Measurements from ENCODE around the gene IFIT1B.

Gene IFIT1B

DNA sequence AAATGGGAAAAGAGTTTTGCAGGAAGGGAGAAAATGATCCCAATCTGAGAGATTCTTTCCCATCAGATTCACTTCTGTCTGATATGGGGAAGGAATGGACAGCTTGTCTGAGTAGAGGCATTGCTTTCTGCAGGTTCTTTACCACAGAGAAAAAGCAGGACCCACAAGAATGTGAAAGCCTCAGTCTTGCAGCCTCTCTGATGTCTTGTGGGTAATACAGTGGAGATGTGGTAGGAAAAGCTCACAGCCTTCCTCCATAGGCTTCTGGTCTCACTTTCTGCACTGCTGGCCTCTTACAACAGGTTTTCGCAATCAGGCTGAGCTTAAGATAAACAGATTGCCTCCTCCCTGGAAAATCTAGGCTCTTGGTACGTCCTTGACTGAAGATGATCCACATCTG, 15.1 kb downstream of the IFIT1B start:
- DNase-seq (ENCODE audit: low read depth): peak; percentile 39
- peak overlapping the region; percentile 43 for H3K4me3 ChIP-seq (ENCODE audit: low read depth, low read length)
- TF ChIP-seq, protein P1, sequence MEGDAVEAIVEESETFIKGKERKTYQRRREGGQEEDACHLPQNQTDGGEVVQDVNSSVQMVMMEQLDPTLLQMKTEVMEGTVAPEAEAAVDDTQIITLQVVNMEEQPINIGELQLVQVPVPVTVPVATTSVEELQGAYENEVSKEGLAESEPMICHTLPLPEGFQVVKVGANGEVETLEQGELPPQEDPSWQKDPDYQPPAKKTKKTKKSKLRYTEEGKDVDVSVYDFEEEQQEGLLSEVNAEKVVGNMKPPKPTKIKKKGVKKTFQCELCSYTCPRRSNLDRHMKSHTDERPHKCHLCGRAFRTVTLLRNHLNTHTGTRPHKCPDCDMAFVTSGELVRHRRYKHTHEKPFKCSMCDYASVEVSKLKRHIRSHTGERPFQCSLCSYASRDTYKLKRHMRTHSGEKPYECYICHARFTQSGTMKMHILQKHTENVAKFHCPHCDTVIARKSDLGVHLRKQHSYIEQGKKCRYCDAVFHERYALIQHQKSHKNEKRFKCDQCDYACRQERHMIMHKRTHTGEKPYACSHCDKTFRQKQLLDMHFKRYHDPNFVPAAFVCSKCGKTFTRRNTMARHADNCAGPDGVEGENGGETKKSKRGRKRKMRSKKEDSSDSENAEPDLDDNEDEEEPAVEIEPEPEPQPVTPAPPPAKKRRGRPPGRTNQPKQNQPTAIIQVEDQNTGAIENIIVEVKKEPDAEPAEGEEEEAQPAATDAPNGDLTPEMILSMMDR (IDR thresholded peaks at IDR 0.05; ENCODE audit: low read depth, low read length, missing control alignments): no peak

DNA sequence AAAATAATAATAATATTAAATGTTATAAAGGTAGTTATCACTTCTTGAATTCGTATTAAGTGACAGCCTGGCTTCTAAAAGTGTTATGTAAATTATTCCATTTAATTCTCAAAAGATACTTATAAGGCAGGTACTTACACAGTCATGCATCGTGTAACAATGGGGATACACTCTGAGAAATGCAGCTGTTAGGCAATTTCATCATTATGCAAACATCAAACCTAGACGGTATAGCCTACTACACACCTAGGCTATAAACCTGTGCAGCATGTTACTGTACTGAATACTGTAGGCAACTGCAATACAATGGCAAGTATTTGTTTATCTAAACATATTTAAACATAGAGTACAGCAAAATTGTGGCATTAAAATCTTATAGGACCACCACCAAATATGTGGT, 16.0 kb downstream of the IFIT1B start:
- TF ChIP-seq, protein P1 (IDR thresholded peaks at IDR 0.05; ENCODE audit: low read depth, low read length, missing control alignments): no peak
- no peak for DNase-seq (ENCODE audit: low read depth)
- no peak overlapping the region; the same call in 1 of the 2 replicates for H3K4me3 ChIP-seq (ENCODE audit: low read depth, low read length)

DNA sequence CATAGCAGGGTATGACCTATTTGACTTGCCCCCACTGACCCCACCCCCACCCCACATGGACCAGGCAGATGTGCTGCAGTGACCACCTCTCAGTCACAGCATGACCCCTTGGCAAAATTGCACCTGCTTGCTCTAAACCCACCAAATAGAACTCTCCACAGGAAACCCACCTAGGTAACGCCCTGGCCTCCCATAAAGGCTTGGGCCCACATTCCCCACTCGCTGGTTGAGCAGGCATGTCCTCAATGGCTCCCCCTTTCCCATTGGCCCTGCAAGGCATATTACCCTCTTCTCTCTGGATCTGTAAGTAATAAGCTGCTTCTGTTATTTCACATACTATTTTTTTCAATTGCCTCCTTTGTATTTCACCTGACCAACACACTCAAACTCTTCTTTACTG, 17.3 kb downstream of the IFIT1B start:
- no peak for DNase-seq (ENCODE audit: low read depth)
- H3K4me3 ChIP-seq (ENCODE audit: low read depth, low read length): no peak overlapping the region
- TF ChIP-seq, protein P1 (IDR thresholded peaks at IDR 0.05; ENCODE audit: low read depth, low read length, missing control alignments): no peak

DNA sequence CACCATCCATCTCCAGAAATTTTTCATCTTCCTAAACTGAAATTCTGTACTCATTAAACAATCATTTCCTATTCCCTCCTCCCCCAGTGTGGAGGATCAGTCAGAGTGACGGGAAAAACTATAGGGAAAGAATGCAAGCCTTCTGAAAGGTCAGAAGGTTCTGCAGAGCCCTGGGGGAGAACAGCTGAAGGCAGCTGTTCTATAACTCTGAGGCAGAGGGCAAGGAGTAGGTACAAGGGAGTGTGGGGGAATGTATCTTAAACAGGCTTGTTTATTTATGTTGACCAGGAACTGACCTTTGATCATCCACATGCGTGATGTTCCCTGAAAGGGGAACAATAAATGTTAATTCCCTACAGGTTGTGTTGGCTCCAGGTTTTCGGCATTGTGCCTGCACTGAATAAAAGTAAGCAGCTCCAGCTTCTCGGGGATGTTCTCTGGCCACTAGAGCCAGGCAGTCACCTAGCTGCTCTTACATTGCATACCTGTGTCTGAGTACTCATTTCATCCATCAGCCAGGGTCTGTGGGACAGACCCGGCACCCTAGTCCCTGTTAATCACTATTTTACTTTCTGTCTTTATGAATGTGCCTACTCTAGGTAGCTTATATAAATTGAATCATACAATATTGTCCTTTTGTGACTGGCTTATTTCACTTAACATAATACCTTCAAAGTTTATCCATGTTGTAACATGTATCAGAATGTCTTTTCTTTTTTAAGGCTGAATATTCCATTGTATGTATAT, 20.3 kb downstream of the IFIT1B start:
- no peak overlapping the region for H3K4me3 ChIP-seq (ENCODE audit: low read depth, low read length)
- DNase-seq (ENCODE audit: low read depth): no peak
- TF ChIP-seq, protein P1 (IDR thresholded peaks at IDR 0.05; ENCODE audit: low read depth, low read length, missing control alignments): no peak

DNA sequence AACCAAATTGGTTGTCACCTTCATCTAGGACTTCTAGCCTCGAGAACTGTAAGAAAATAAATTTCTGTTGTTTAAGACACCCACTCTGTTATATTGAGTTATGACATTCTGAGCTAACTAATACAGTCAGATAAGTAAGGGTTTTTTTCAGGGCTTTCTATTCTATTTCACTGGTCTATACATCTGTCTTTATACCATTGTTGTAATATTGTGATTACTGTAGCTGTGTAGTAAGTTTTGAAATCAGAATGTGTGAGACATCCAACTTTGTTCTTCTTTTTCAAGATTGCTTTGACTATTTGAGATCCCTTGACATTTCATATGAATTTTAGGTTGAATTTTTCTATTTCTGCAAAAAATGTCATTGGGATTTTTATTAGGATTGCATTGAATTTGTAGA, 22.1 kb downstream of the IFIT1B start:
- TF ChIP-seq, protein P1 (IDR thresholded peaks at IDR 0.05; ENCODE audit: low read depth, low read length, missing control alignments): no peak
- DNase-seq (ENCODE audit: low read depth): no peak
- H3K4me3 ChIP-seq (ENCODE audit: low read depth, low read length): no peak overlapping the region

DNA sequence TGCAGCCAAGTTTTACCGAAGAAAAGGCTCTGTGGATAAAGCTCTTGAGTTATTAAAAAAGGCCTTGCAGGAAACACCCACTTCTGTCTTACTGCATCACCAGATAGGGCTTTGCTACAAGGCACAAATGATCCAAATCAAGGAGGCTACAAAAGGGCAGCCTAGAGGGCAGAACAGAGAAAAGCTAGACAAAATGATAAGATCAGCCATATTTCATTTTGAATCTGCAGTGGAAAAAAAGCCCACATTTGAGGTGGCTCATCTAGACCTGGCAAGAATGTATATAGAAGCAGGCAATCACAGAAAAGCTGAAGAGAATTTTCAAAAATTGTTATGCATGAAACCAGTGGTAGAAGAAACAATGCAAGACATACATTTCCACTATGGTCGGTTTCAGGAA, 25.2 kb downstream of the IFIT1B start:
- DNase-seq (ENCODE audit: low read depth): no peak
- no peak overlapping the region for H3K4me3 ChIP-seq (ENCODE audit: low read depth, low read length)
- TF ChIP-seq, protein P1 (IDR thresholded peaks at IDR 0.05; ENCODE audit: low read depth, low read length, missing control alignments): no peak
